Hematopoietic multipotent progenitor cell treated with erythropoietin and hydrocortisone succinate and interleukin-3 and kit ligand, for 15 days (in vitro differentiated cells): Measurements from ENCODE around the gene RANBP9.
A peak's percentile ranks its signal among the peaks of the same experiment; 100 is the strongest.

ENCODE experiments used
- DNase-seq: peaks from one replicate; pipeline ENCODE4 v3.0.0-alpha.2; 2015; ENCODE audit warnings: low spot score

RANBP9 gene

DNA sequence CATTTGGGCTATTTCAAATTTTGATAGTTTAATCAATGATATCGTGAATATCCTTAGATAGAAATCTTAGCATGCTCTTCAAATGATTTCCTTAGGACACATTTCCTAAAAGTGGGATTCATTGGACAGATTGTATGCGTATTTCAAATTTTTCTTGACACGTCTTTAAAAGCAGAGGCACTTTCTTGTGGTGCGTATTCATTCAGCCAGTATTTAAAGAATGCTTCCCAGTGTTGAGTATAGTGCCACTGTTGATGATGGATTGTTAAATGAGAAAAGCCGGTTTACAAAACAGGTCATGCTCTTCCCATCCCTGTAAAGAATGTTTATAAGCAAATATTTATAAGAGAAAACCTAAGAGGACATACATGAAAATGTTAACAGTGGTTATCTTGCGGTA, 111.6 kb downstream of the RANBP9 start:
- no peak for DNase-seq

GRCh38 chr6:13597073-13597472, 114.6 kb downstream of the RANBP9 start:
- DNase-seq, result no peak

- no peak for DNase-seq
Measured at GRCh38 chr6:13593720-13594119, 117.9 kb downstream of the RANBP9 start.

GRCh38 chr6:13593103-13593502, 118.5 kb downstream of the RANBP9 start:
- no peak for DNase-seq

- no peak for DNase-seq
Measured at GRCh38 chr6:13591205-13591921, 120.3 kb downstream of the RANBP9 start.

- DNase-seq, result no peak
Measured at GRCh38 chr6:13590574-13591153, 121.0 kb downstream of the RANBP9 start.

DNA sequence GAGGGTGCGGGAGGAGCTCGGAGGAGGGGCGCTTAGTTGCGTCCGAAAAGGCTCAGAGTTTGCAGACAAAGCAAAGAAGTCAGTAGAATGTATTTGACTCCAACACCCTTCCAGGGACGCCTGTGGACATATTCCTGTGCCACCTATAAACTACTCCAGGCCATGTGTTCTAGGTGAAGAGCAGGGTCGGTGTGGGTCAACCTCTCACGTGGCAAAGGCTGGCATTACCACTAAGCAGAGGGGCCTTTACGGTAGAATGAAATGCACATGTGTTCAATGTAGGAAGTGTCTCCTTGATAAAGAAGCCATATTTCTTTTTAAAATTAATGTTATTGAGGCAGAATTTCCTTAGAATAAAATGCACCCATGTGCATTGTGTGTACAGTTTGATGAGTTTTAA, 121.8 kb downstream of the RANBP9 start:
- DNase-seq, result no peak

DNA sequence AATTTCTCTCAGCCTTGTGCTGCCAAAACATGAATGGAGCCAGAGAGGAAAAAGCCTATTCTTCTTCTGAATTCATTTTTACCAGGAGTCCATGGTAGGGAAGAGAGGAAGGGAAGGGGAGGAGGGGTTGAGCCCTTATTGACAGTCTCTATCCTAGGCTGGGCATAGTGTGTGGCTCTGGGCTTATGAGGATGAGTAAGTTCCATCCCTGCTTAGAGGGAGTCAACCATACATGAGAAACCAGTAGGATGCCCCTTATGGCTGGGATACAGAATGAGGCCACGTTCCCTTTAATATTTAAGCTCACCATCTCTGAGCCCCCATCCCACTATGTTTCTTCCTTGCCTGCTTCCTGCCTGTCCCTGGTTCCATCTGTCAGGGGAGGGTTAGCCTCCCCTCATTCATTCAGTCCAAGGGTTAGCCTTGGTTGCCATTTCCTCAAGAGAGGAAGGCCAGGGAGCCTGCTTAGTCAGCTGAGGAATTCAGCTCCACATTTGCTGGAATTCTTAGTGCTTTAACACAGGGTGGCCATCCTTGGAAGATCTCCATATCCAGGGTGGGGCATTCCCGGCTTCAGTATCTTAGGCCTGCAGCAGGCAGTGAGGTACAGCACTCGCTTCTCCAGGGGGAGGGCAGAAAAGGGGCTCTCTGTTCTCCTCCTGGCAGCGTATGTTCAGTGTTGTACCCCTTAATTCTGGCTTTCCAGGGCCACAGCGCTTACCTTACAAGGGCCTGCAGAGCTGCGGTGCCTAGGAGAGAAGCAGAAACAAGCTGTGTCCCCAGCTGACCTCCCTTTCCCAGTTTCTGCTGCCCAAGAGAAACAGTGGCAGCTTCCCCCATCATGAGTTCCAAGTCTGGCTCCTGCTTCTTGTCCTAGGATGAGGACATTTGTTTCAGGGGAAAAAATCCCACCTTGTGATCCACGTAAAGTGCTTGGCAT, 124.8 kb downstream of the RANBP9 start:
- DNase-seq, result no peak

DNA sequence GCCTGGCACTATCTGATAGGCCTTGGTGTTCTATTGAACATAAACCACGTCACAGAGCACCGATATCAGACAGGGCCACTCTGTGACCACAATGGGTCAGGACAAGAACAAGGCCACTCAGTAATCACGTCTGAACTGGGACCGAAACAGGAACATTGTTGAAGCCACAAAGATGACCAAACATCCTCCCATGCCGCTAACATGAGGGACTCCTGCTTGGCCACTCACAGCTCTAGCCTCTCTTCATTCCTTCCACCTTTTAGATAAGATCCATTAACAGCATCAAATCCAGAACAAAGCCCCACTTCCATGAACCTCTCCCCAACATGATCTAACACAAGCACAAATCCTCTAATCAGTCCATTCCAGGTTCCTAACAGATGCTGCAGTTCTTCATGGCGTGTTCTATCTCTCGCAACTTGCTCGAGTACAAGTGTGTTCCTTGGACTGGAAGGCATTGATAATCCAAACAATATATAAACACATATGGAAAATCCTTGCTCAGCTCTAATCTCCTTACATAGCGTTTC, 129.9 kb downstream of the RANBP9 start:
- DNase-seq, result no peak

GRCh38 chr6:13579911-13580310, 131.7 kb downstream of the RANBP9 start:
- DNase-seq, result no peak

DNA sequence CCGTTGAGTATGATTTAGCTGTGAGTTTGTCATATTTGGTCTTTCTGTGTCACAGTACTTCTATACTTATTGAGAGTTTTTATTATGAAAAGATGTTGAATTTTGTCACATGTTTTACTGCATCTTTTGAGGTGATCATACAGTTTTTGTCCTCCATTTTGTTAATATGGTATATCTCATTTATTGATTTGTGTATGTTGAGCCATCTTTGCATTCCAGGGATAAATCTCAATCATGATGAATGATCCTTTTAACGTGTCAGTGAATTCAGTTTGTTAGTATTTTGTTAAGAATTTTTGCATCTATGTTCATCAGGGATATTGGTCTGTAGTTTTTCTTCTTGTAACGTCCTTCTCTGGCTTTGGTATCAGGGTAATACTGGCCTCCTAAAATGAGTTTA, 133.7 kb downstream of the RANBP9 start:
- no peak for DNase-seq

DNA sequence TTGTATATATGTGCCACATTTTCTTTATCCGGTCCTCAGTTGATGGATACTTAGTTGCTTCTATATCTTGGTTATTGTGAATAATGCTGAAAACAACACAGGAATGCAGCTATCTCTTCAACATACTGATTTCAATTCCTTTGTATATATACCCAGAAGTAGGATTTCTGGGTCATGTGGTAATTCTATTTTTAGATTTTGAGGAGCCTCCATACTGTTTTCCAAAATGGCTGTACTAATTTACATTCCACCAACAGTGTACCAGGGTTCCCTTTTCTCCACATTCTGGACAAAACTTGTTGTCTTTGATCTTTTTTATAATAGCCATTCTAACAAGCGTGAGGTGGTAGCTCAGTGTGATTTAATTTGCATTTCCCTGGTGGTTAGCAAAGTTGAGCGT, 135.6 kb downstream of the RANBP9 start:
- no peak for DNase-seq

DNA sequence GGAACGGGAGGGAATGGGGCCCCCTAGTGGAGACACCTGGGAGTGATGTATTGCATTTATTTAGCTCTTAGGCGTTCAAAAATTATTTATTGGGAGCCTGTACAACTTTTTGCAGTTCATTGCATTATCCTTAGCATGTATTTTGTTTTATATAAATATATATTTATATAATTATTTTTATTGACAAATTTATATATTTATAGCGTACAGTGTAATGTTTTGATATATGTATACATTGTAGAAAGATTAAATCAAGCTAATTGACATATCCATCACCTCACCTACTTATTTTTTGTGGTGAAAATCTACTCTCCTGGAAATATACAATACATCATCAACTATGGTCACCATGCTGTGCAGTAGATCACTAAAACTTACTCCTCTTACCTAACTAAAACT, 136.3 kb downstream of the RANBP9 start:
- peak; percentile 79 for DNase-seq

- no peak for DNase-seq
Measured at GRCh38 chr6:13574571-13575376, 136.9 kb downstream of the RANBP9 start, which contains the start of gene SIRT5. SIRT5 (plus strand) TSS chr6:13574601; CDS start chr6:13584111, 9,510 bp downstream.

- peak; percentile 89 for DNase-seq
Measured at GRCh38 chr6:13574149-13574570, 137.5 kb downstream of the RANBP9 start.

DNA sequence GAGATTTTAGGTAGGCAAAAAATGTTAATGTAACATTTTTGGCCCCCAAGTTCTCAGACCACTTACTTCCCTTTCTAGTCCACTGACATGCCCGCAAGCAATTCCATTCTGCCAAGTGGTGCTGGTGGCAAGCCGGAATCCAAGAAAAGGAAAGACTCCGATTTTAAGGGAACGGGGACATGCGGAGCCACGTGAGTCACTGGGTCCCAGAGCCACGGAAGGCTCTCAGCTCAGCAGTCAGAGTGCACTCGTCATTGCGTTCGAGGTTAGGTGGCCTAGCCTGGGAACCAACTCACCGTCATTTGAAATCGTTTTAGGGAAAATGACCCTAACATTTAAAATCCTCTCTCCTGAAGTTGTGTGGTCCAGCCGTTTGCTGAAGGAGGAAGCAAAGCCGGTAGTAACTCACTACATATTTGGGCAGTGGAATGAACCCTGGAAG, 137.9 kb downstream of the RANBP9 start:
- peak; percentile 10 for DNase-seq

GRCh38 chr6:13572951-13573654, 138.5 kb downstream of the RANBP9 start:
- no peak for DNase-seq

DNA sequence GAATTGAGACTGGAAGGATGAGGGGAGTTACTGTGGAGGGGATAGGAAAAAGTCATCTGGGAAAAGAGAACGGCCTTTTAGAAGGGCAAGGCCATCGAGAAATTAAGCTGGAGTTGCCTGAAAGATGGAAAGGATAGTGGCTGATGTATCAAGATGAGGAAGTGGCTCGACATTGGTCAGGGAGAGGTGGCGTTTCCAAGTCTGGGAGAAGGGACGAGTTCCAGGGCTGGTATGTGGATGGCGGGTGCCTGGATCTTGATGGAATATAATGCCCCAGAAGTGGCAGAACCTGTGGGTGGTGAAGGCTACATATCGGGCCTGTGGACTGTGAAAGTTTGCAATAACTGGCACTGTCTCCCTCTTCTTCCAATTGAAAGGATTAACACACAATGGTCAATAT, 139.4 kb downstream of the RANBP9 start:
- no peak for DNase-seq
